HG02938 (cell line): Measurements from ENCODE around the gene LACC1.

Experiments used
- ATAC-seq: cut with Tn5 transposase; IDR thresholded peaks from one replicate; pipeline ENCODE4 v1.9.1; 2021; ENCODE audit warnings: mild to moderate bottlenecking, moderate library complexity; ENCODE audit not compliant: unreplicated experiment

Gene LACC1

GRCh38 chr13:43883631-43884030, 3.9 kb downstream of the LACC1 start:
- ATAC-seq, result no peak

GRCh38 chr13:43884222-43884621, 4.5 kb downstream of the LACC1 start:
- ATAC-seq, result no peak

GRCh38 chr13:43894438-43894837, 14.7 kb downstream of the LACC1 start:
- ATAC-seq, result no peak

- no peak for ATAC-seq
Measured at GRCh38 chr13:43895940-43896339, 16.2 kb downstream of the LACC1 start.

GRCh38 chr13:43905435-43906031, 25.8 kb downstream of the LACC1 start:
- ATAC-seq, result peak; percentile 52

- ATAC-seq, result no peak
Measured at GRCh38 chr13:43908156-43909126, 28.7 kb downstream of the LACC1 start.

- ATAC-seq, result no peak
Measured at GRCh38 chr13:43910856-43911255, 31.2 kb downstream of the LACC1 start.

GRCh38 chr13:43911278-43911677, 31.6 kb downstream of the LACC1 start:
- ATAC-seq, result no peak

GRCh38 chr13:43911871-43912270, 32.2 kb downstream of the LACC1 start:
- no peak for ATAC-seq

- ATAC-seq, result no peak
Measured at GRCh38 chr13:43915451-43915850, 35.7 kb downstream of the LACC1 start.

GRCh38 chr13:43916828-43917227, 37.1 kb downstream of the LACC1 start:
- ATAC-seq, result no peak

- no peak for ATAC-seq
Measured at GRCh38 chr13:43918636-43919035, 38.9 kb downstream of the LACC1 start.

GRCh38 chr13:43920965-43921674, 41.4 kb downstream of the LACC1 start:
- ATAC-seq, result no peak

- peak; percentile 88 for ATAC-seq
Measured at GRCh38 chr13:43924549-43925245, 45.0 kb downstream of the LACC1 start.

- ATAC-seq, result no peak
Measured at GRCh38 chr13:43929947-43930346, 50.2 kb downstream of the LACC1 start.

- ATAC-seq, result peak; percentile 100
Measured at GRCh38 chr13:43933378-43933777, 53.7 kb downstream of the LACC1 start.

- ATAC-seq, result no peak
Measured at GRCh38 chr13:43934273-43934672, 54.6 kb downstream of the LACC1 start.

GRCh38 chr13:43935878-43936277, 56.2 kb downstream of the LACC1 start:
- ATAC-seq, result no peak

GRCh38 chr13:43936647-43937046, 56.9 kb downstream of the LACC1 start:
- no peak for ATAC-seq

GRCh38 chr13:43937839-43938238, 58.1 kb downstream of the LACC1 start:
- ATAC-seq, result no peak

- no peak for ATAC-seq
Measured at GRCh38 chr13:43938449-43938848, 58.7 kb downstream of the LACC1 start.
